NOMO-1 (cell line): ENCODE results near the gene TFF2.
A peak's percentile ranks its signal among the peaks of the same experiment; 100 is the strongest.

ENCODE experiments used
- DNase-seq, 2 experiments: peaks; one replicate each; lab custom pipeline; 2025; ENCODE audit not compliant: unreplicated experiment in 2 of 2; lab: John Stamatoyannopoulos, UW

TFF2 gene

GRCh38 chr21:42330380-42331371 lies 20.1 kb downstream of the TFF2 start:
- DNase-seq: no peak

GRCh38 chr21:42324896-42325295 lies 25.9 kb downstream of the TFF2 start:
- no peak for DNase-seq

- no peak for DNase-seq
Observed at GRCh38 chr21:42321845-42322244, 28.9 kb downstream of the TFF2 start.

- no peak for DNase-seq
Observed at GRCh38 chr21:42321231-42321630, 29.6 kb downstream of the TFF2 start.

- DNase-seq: no peak
Observed at GRCh38 chr21:42320791-42321190, 30.0 kb downstream of the TFF2 start.

GRCh38 chr21:42319851-42320572 lies 30.8 kb downstream of the TFF2 start:
- no peak for DNase-seq

GRCh38 chr21:42319376-42319775 lies 31.4 kb downstream of the TFF2 start:
- DNase-seq: peak in 1 of 2 experiments; percentile 16

- no peak for DNase-seq
Observed at GRCh38 chr21:42317826-42318746, 32.7 kb downstream of the TFF2 start.

- DNase-seq: no peak
Observed at GRCh38 chr21:42317341-42317741, 33.5 kb downstream of the TFF2 start.

- no peak for DNase-seq
Observed at GRCh38 chr21:42316891-42317290, 33.9 kb downstream of the TFF2 start.

GRCh38 chr21:42315296-42315891 lies 35.4 kb downstream of the TFF2 start, which contains the start of gene TFF3:
TFF3 (minus strand) TSS chr21:42315409; CDS start chr21:42315374, 35 bp downstream.
- no peak for DNase-seq

GRCh38 chr21:42314616-42315295 lies 36.0 kb downstream of the TFF2 start:
- no peak for DNase-seq

GRCh38 chr21:42313501-42313969 lies 37.3 kb downstream of the TFF2 start:
- no peak for DNase-seq

GRCh38 chr21:42312626-42313104 lies 38.1 kb downstream of the TFF2 start:
- no peak for DNase-seq

- no peak for DNase-seq
Observed at GRCh38 chr21:42311816-42312625, 38.8 kb downstream of the TFF2 start.

- DNase-seq: no peak
Observed at GRCh38 chr21:42311160-42311559, 39.6 kb downstream of the TFF2 start.

- no peak for DNase-seq
Observed at GRCh38 chr21:42310411-42311001, 40.3 kb downstream of the TFF2 start.

- DNase-seq: peak; percentile 9 to 26
Observed at GRCh38 chr21:42309753-42310213, 41.0 kb downstream of the TFF2 start.
